ENCODE measurements around the gene IRS1. TPM values are rescaled to one million over a fixed set of nuclear protein-coding genes. Genes with fewer than 3 reads are reported as not detected.

Gene IRS1
- total RNA-seq, 1 donor from 2014 or later = 10.6 TPM

DNA sequence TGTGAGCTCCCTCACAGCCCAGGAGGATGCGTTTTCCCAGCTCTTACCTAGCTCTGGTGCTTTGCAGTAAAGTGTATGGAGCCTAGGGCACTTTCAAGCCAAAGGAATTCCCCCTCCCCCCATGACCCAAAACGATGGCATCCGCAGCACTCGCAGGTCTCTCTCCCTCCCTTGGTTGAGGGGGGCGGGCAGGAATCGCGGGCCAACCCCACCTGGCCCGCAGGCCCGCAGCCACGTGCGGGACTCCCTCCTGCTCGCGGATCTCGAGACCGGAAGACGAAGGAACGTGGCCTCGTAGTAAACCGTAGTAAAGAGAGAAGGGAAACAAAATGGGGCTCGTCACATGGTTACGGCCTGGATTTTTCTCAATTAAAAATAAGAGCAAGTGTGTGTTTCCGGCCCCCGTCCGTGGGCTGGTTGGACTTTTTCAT is 8.5 kb downstream of the IRS1 start:
- H3K27me3 ChIP-seq = no peaks in the 10 kb centered on the region
- peaks cover 19% of the 10 kb centered on the region for H3K4me1 ChIP-seq
- DNase-seq (peak; percentile 76), ATAC-seq (peak; percentile 57)
- TF ChIP-seq CTCF (IDR thresholded peaks at IDR 0.05) = no peak
- no peaks in the 10 kb centered on the region for H3K36me3 ChIP-seq
- intact Hi-C loops (cut with DNase I) = loop anchor here (10.0 kb wide), 1 partner anchor 146 kb away; no protein-coding TSS in a partner anchor
- peak overlapping the region; percentile 71 for H3K4me3 ChIP-seq
- H3K9me3 ChIP-seq = no peaks in the 10 kb centered on the region
- H3K27ac ChIP-seq = peak overlapping the region; percentile 92

- no peak for TF ChIP-seq CTCF (IDR thresholded peaks at IDR 0.05)
- H3K27ac ChIP-seq = peak overlapping the region; percentile 92
- H3K4me3 ChIP-seq = peak overlapping the region; percentile 71
- no peaks in the 10 kb centered on the region for H3K36me3 ChIP-seq
- ATAC-seq (no peak), DNase-seq (no peak)
- intact Hi-C loops (cut with DNase I) = loop anchor here (10.0 kb wide), 1 partner anchor 146 kb away; no protein-coding TSS in a partner anchor
- no peaks in the 10 kb centered on the region for H3K9me3 ChIP-seq
- peaks cover 12% of the 10 kb centered on the region for H3K4me1 ChIP-seq
- H3K27me3 ChIP-seq = no peaks in the 10 kb centered on the region
These were observed 9.2 kb downstream of the IRS1 start for GRCh38 chr2:226790431-226790830.

GRCh38 chr2:226790011-226790410 is 9.6 kb downstream of the IRS1 start:
- ATAC-seq = no peak
- H3K36me3 ChIP-seq = no peaks in the 10 kb centered on the region
- H3K4me3 ChIP-seq = no peak overlapping the region
- H3K27ac ChIP-seq = no peak overlapping the region
- intact Hi-C loops (cut with DNase I) = loop anchor here (10.0 kb wide), 1 partner anchor 145 kb away; no protein-coding TSS in a partner anchor
- no peaks in the 10 kb centered on the region for H3K9me3 ChIP-seq
- no peak for TF ChIP-seq CTCF (IDR thresholded peaks at IDR 0.05)
- DNase-seq = no peak
- peaks cover 9% of the 10 kb centered on the region for H3K4me1 ChIP-seq
- H3K27me3 ChIP-seq = no peaks in the 10 kb centered on the region

- Histone ChIP-seq H3K4me1 (peaks cover 9% of the 10 kb centered on the region), H3K27ac (no peak overlapping the region), H3K36me3 (no peaks in the 10 kb centered on the region), H3K4me3 (no peak overlapping the region), H3K9me3 (no peaks in the 10 kb centered on the region), H3K27me3 (no peaks in the 10 kb centered on the region)
- ATAC-seq (no peak), DNase-seq (no peak)
- TF ChIP-seq CTCF (IDR thresholded peaks at IDR 0.05) = no peak
- intact Hi-C loops (cut with DNase I) = no loop called here
These were observed 10.6 kb downstream of the IRS1 start for GRCh38 chr2:226788881-226789490.

GRCh38 chr2:226788064-226788463 is 11.6 kb downstream of the IRS1 start:
- no peaks in the 10 kb centered on the region for H3K27me3 ChIP-seq
- no peak overlapping the region for H3K4me3 ChIP-seq
- H3K4me1 ChIP-seq = peaks cover 9% of the 10 kb centered on the region
- DNase-seq (no peak), ATAC-seq (no peak)
- TF ChIP-seq CTCF (IDR thresholded peaks at IDR 0.05) = no peak
- H3K27ac ChIP-seq = no peak overlapping the region
- H3K9me3 ChIP-seq = no peaks in the 10 kb centered on the region
- intact Hi-C loops (cut with DNase I) = no loop called here
- no peaks in the 10 kb centered on the region for H3K36me3 ChIP-seq
